CD4-positive, alpha-beta T cell treated with Interleukin-21 for 1 hour (primary cell): Measurements from ENCODE around the gene AARS2.

Source experiments
- DNase-seq: peaks from one replicate; pipeline ENCODE4 v3.0.0-alpha.2; 2020

Gene AARS2

DNA sequence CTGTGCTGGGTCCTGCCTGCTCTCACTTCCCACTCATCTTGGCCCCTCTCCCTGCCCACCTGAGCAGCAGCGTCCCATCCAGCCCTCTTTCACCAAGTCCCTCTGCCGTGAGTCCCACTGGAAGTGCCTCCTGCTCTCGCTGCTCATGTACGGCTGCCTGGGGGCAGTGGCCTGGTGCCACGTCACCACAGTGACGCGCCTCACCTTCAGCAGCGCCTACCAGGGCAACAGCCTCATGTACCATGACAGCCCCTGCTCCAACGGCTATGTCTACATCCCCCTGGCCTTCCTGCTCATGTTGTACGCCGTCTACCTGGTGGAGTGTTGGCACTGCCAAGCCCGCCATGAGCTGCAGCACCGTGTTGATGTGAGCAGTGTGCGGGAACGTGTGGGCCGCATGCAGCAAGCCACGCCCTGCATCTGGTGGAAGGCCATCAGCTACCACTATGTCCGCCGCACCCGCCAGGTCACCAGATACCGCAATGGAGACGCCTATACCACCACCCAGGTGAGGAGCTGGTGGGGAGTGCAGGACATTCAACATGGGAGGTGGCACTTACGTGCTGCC lies 40.1 kb downstream of the AARS2 start:
- no peak for DNase-seq

DNA sequence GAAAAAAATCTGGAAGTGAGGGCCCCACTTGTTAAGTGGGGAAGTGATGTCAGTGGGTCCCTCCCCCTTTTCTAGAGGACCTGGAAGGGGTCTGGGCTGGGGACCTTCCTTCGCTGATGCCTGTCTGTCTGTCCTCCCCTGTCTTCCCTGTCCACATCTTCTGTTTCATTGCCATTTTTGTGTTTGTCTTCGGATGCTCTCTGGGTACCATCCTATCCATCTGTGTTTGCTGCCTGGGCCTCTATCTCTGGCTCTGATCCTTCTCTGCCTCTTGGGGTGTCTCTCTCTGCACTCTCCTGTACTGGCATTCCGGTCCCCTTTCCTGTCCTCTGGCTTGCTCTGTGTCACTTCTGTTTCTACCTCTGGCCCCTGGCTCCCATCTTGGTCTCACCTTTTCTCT lies 40.6 kb downstream of the AARS2 start:
- no peak for DNase-seq

DNA sequence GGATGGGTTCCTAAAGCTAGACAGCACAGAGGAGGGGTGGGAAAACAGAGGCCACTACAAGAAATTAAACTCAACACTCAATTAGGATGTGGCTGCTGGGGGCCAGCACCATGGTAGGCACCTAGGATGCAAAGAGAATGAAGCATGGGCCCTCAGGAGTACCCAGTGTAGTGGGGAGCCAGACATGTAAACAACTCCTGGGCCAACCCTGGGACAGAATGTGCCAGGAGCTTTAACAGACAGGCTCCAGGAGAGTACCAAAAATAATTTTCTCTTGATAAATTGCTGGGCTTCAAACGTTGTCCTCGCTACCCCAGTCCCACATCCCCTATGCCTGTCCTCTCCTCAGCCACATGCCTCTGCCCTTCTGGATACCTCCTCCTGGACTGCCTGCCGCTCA lies 41.2 kb downstream of the AARS2 start:
- no peak for DNase-seq

DNA sequence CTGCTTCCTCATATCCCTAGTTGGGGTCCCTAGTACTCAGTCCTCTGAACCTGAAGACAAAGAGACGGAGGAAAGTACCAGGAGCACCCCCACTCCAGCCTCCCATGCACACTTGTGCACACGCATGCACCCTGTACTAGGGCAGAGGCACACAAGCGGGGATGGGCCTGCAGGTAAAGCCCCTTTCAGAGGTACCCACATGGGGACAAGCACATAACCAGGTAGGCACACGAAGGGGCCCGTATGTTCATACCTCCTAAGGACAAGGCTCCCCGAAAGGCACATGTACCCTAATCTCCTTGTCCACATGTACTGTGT lies 41.8 kb downstream of the AARS2 start:
- DNase-seq, result no peak

DNA sequence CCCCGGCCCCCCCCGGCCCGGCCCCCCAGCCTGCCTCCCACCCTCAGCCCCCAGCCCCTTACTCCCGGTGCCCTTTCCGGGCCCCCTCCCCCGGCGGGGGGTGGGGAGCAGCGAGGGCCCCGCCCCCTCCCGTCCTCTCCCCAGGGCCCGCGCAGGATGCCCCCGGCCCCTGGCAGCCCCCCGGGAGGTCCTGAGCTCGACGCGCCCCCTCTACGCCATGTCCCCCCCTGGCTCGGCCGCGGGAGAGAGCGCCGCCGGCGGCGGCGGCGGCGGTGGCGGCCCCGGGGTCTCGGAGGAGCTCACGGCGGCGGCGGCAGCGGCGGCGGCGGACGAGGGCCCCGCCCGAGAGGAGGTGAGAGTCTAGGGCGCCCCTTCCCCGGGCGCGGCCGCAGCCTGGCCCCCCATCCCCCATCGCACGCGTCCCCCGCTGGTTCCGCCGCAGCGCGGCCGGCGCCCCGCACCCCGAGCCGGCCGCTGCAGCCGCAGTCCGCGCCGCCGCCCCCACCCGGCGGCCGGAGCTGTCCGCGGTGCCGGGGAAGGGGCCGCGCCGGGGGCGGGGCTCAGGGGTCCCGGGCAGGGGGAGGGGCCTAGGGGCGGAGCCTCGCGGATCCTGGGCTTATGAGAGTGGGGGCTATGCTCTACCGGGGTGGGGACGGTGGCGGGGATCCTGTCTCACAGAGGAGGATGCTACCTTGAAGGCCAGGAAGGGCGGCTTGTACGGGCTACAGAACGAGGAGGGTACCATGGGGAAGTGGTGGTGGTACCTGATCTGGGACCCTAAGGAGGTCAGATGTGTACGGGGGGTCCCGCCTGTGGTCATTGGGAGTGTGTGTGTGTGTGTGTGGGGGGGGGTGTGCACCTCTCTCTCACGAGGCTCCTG lies 42.4 kb downstream of the AARS2 start:
- DNase-seq, result no peak

DNA sequence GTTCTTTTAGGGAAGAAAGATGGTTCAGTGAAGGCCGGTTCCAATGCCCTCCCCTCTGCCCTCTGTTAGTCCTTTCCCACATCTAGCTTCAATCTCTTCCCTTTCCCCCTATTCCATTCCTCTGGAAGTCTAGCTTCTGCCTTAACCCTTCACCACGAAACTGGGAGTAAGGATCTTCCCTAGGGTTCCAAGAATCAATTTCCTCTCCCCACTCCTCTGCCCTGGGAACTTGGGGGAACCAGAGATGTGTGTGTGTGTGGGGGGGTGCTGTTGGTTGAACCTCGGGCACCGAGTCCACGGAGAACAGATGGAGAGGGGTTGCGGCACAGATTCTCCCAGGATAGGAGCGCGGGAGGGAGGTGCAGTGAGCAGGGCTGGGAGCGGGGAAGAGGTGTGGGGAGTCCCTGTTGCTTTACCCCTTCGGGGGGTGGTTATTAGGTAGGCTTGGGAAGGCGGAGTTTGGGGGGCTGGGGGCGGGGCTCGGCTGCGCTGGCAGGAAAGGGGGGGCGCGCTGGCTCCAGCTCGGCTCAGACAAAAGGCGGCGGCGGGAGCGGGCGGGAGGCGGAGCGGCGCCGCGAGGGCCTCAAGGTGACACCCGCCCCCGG lies 43.1 kb downstream of the AARS2 start, which contains the start of gene TMEM151B:
Gene TMEM151B, plus strand, starts transcription at position 530 of the 605 bp plus-strand sequence. CDS start 293 bp downstream, outside the sequence.
- DNase-seq, result peak; percentile 39

DNA sequence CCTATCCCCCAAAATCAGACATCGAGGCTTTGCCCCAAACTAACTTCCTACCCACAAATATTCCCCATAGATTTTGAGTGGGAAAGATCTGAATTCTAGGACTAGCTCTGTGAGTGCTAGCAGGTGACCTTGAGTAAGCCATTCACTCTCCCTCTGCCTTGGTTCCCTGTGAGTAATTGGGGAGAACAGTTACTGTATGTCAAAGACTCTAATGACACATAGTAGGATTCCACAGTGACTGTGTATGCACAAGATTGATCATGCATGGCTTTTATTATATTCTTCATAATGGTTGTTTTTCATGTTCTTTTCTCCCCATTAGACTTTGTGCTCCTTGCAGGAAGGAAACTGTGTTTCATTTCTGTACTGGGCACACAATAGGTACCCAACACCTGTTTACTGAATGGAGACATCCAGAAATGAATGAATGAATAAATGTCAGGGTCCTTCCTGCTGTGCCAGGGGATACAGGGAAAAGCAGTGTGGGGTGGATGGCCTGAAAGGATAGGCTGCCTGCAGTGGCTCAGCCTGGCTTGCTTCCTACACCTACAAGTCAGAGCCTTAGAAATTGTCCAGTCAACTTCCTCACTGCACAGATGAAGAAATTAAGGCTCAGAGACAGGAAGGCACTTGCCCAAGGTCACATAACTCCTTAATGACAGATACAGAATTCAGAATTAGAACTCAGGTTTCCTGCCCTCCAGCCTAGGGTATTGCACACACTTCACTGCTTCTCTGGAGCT lies 43.8 kb downstream of the AARS2 start:
- DNase-seq, result no peak

DNA sequence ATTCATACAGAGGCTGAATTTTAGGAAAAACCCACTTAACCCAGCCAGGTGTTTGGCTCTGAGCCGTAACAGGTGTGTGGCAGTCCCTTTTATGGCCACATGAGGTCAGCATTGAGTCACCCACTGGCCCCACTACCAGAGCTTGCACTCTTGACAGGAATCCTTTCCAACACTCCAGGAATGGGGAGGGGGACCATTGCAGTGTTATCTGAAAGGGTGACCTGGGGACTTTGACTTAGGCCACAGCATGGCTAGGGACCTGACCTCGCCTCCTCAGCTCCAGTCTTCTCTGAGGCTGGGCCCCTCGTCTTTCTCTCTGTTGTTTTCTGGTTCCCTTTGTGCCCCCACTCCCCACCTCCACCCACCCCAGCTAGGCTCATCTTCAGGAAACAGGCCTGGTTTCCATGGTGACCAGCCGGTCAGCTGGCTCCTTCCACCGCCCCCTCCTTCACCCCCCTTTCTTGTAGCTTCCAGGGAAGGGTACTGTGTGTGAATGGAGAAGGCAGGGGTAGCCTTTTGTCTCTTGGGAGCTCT lies 45.0 kb downstream of the AARS2 start:
- DNase-seq, result peak; percentile 75

DNA sequence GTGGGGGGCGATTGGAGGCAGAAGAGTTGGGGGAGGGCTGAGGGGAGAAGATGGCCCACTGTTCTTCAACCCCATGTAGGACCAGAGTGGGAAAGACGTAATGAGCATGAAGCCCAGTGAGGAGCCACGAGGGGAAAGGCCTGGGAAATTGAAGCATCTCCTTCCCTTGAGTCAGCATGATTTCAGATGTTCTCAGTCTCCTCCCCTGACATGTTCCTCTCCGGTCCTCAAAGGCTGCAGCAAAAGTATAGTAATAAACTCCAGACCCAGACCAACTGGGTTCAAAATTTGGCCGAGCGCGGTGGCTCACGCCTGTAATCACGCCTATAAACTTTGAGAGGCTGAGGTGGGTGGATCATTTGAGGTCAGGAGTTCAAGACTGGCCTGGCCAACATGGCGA lies 45.9 kb downstream of the AARS2 start:
- DNase-seq, result no peak

DNA sequence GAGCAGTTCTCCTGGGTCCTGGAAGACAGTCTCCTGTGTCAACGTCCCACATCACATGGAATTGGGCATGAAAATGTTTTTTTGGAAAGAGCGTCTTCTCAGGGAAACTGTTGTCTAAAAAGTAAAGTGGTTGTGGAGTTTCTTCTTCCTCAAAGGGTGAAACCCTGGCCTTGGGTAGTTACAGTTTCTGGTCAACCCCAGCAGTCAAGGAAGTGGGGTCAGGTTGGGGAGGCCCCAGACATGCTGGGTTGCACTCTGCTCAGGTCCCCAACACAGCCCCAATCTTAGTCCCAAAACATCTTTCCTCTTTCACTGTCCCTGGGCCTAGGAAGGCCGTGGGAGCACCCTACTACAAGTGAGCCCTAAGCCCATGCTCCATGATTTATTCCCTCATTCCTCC lies 46.8 kb downstream of the AARS2 start:
- no peak for DNase-seq

DNA sequence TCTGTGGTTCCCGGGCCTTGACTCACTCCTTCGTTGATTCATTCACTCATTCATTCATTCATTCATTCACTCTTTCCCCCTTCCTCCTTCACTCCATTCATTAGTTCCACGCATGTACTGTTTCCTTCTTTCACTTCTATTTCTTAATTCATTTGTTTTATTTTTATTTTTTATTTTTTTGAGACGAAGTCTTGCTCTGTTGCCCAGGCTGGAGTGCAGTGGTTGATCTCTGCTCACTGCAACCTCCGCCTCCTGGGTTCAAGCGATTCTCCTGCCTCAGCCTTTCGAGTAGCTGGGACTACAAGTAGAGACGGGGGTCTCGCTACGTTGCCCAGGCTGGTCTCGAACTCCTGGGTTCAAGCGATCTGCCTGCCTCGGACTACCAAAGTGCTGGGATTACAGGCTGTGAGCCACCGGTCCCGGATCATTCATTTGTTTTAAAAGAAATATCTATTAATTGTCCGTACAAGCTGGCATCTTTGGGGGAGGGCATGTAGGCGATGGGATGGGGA lies 47.4 kb downstream of the AARS2 start:
- DNase-seq, result no peak

DNA sequence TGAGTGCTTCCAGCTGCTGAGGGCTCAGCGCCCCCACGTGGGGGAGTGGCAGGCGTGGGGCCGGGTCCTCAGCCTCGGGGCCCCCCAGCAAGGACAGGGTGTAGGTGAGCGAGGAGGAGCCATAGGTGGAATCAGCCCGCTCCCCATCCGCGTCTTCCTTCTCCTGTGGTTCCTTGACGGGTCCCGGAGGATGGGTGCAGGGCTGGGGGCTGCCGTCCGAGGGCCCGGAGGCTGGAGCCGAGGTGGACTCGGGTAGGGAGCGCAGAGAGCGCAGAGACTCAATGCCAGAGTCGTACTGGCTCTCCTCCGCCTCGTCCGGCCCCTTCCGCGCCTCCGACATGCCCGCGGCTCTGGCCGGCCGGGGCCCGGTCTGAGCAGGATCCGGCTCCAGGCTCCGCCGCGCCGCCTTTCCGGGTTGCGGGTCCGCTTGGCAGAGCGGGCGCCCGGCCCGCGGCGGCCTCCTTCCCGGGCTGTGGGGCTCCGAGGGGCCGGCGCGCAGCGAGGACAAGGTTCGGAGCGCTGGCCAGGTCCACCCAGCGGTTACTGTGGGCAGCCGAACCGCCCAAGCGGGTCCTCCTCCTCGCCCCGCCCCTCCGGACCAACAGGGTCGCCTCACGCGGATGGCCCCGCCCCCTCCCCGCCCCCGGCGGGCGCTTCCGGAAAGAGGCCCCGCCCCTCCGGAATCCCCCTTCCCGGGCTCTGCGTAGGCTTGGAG lies 48.0 kb downstream of the AARS2 start, which contains the start of gene NFKBIE:
Gene NFKBIE, minus strand, starts transcription at position 545 of the 715 bp plus-strand sequence. Its CDS starts 205 bp downstream, at position 340.
- peak; percentile 96 for DNase-seq

DNA sequence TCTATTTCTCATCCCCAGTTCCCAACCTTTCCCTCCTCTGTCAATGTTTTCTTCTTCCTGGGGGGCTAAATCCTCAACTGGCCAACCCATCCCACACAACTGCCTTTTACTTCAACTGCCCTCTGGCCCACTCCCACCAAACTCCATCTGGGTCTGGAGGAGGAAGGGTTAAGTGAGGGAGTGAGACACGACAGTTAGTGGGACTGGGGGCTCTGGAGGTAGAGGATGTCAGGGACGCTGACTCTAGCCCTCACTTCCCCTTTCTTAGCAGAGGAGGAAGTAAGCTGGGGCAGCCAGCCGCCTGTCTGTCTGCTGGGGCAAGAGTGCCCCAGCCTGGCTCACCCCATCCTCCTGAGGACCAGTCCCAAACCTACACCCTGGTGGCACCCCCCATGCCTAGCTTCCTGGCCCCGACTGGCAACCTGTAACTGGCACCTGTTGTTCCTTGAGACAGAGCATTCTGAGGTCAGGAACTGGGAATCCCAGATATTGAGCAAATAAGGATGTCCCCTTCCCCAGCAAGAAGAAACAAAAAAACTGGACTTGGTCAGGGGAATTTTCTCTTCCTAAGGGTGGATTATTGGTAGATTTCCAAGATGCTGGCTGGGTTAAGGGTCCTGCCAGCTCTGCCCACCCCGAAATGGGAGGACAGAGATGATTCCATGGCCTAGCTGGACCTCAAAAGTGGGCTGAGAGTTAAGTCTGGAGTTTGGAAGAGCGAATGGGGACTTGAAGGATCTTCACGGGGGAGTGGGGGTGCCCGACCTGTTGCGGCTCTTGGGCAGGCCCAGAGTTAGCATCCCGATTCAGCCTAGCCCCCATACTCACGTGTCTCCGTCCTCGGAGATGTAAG lies 48.8 kb downstream of the AARS2 start:
- peak; percentile 63 for DNase-seq

DNA sequence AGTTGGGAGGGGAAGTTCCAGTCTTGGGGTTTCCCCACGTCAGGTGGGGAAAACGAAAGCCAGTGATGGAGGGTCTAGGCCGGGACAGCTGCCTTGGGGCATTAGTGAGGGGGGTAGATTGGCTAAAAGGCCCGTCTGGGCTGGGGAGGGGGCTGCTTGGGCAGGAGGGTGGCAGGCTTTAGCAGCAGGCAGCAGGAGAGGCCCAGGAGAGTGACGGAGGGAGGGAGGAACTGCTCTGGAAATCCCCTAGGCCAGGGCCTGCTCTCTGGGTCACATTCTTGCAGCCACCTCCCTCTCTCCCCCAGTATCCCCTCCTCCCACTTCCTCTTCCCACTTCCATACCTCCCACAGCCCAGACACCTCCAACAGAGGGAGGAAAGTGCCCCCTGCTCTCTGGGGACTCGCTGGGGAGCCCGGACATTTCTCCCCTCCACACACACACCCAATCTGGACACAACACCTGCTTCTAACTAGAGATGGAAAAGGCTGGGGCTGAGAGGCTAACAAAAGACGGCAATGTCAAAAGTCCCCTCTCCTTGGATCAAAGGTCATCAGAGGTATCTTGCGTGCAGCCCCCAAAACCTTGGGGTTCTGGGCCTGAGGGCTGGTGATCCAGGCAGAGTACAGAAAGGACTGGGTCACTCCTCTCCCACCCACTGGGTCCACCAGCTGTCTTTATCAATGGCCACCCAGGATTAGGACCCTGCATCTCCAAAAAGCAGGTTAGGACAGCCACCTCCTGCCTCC lies 49.6 kb downstream of the AARS2 start:
- peak; percentile 76 for DNase-seq

DNA sequence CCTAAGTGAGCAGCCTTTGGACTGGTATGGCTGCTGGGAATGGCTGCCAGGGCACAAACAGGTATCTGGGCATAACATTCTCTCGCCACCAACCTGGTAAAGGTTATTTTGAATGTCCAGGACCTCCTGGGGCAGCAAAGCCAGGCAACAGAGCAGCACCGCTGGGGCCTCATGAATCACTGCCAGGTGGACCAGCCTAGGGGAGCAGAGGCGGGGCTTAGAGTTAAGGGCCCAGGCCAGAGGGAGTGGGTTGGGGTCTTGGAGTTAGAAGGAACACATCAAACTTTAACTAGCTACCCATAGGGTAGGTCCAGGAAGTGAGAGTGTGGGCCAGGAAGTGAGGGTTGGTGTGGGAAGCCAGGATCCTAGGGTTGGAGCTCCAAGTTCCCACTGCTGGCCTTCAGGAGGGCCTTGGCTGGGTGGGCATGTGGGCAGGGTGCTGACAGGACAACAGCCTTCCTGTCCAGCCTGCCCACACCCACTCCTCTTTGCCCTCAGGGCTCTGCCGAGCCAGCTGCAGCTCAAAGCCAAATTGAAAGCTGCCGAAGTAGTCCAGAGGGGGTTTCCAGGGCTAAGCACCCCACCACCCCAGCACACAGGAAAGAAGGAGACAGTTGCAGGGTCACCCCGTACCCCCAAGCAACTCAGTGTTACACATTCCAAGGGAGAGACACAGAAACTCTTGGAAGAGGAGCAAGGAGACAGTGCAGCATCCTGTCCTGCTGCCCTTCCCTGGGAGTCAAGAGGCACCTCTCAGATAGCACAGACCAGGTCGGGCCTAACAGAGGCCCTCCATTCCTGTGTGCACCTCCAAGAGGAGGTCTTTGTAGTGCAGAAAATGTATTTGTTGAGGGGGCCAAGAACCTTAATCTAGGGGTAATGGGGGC lies 50.4 kb downstream of the AARS2 start:
- DNase-seq, result peak; percentile 45

DNA sequence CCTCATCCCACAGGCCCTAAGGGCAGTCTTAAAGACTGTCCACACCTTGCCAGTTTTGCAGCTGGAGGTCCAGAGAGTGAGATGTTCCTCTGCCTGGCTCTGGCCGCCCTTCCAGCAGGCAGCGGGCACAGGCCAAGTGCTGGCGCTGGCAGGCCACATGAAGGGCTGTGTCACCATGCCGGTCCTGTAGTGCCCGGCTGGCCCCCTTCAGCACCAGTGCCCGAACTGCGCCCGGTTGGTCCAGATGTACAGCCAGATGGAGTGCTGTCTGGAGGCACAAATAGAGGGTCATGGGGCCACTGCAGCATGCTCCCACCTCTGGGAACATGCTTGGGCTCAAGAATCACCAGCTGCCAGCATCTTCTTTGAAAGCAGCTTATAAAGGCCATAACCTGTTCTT lies 51.6 kb downstream of the AARS2 start:
- no peak for DNase-seq

DNA sequence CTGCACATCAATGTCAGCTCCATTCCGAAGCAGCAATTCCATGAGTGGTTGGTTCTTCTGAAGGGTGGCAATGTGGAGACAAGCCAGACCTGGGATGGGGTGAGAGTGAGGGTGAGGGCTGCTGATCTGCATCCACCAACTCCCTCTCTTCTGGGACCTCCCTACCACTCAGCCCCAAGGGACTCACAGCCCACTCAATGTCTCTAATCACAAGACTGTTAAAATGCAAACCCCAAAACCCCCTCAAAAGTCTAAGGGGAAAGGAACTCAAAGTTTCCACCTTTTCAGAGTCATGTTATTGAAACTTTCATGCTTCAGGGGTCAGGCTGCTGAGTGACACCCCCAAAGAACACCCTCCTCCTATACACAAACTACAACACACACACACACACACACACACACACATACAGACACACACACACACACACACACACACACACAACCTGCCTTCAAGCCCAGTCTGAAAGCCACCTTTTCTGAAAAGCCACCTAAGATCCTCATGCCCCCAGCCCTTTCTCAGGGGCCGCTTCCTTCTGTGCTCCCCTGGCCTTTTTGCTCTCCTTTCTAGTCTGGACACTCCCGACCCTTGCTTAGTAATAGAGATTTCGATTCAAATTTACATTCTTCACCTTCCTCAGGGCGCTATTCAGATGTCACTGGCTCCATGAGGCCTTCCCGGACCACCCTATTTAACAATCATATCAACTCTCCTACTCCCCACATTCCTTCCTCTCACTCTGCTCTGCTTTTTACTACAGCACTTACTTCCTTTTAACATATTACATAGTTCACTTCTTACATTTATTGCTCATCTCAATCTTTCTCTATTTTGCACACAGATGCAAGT lies 52.5 kb downstream of the AARS2 start:
- DNase-seq, result no peak

DNA sequence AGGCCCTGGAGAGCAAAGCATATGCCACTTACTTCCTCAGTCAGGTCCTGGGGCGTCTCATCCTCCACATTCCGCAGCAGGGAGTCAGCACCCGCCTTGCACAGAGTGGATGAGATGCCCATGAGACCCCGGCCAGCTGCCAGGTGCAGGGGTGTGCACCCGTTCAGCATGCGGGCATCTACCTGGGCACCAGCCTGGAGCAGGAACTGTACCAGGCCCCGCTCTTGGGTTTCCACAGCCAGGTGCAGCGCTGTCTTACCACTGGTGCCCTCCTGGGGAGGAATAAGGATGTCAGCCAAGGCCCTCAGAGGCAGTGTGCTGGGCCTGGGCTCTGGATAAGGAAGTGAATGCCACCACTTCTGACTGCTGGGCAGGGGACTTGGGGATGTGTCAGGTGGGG lies 53.1 kb downstream of the AARS2 start:
- no peak for DNase-seq
